Lung (tissue), 12 donors: ENCODE measurements around the gene DCAKD. TPM values are rescaled to one million over a fixed set of nuclear protein-coding genes. Genes with fewer than 3 reads are reported as not detected.
A peak's percentile ranks its signal among the peaks of the same experiment; 100 is the strongest.

ENCODE experiments used
- ATAC-seq: fragments of 200-7000 bp; cut with Tn5 transposase; one replicate; pipeline ENCODE4 v1.9.1; 2020; ENCODE audit warnings: moderate number of reproducible peaks; ENCODE audit not compliant: insufficient read depth, low FRiP score
- DNase-seq, 3 donors: peaks; one replicate each; pipeline ENCODE4 v3.0.0-alpha.2; 2013 to 2017
- H3K27ac ChIP-seq, 2 donors: one replicate each; pipeline ENCODE4 v1.5.1; 2013; ENCODE audit warnings: mild to moderate bottlenecking in 2 of 2, moderate library complexity in 2 of 2, control low read depth in 1 of 2, inconsistent platforms in 1 of 2, low read depth in 1 of 2, low read length in 1 of 2
- H3K27me3 ChIP-seq, 3 donors: one replicate each; pipeline ENCODE4 v1.5.1; 2013; ENCODE audit warnings: low read length in 2 of 3; ENCODE audit not compliant: control insufficient read depth in 3 of 3, insufficient read depth in 3 of 3
- H3K36me3 ChIP-seq, 4 donors: one replicate each; pipeline ENCODE4 v1.5.1; 2013; ENCODE audit warnings: low read length in 4 of 4, mild to moderate bottlenecking in 1 of 4, moderate library complexity in 1 of 4; ENCODE audit not compliant: control insufficient read depth in 4 of 4, insufficient read depth in 4 of 4
- H3K4me1 ChIP-seq, 5 donors: one replicate each; pipeline ENCODE4 v1.5.1; 2013; ENCODE audit warnings: low read length in 5 of 5, mild to moderate bottlenecking in 2 of 5, moderate library complexity in 1 of 5; ENCODE audit not compliant: control insufficient read depth in 5 of 5, insufficient read depth in 5 of 5
- H3K4me3 ChIP-seq: one replicate; pipeline ENCODE4 v1.5.1; 2013; ENCODE audit warnings: mild to moderate bottlenecking, control low read depth, moderate library complexity
- H3K9ac ChIP-seq, 2 donors: one replicate each; pipeline ENCODE4 v1.5.1; 2013; ENCODE audit warnings: low read length in 2 of 2, control low read depth in 1 of 2; ENCODE audit not compliant: insufficient read depth in 1 of 2
- H3K9me3 ChIP-seq, 4 donors: one replicate each; pipeline ENCODE4 v1.5.1; 2013; ENCODE audit warnings: low read length in 3 of 4, mild to moderate bottlenecking in 1 of 4, moderate library complexity in 1 of 4; ENCODE audit not compliant: control insufficient read depth in 4 of 4, insufficient read depth in 3 of 4
- CTCF ChIP-seq: IDR thresholded peaks from 2 replicates; pipeline ENCODE4 v1.5.1; 2012; ENCODE audit warnings: mild to moderate bottlenecking; ENCODE audit errors: control extremely low read depth, extremely low read depth
- WGBS, 2 donors: extraction: QIAGEN DNeasy Blood & Tissue Kit; methylation state at CpG; one replicate each; pipeline ENCODE4 v1.1.7; 2013; 5-methylcytosine and 5-hydroxymethylcytosine counted together
- polyA plus RNA-seq, 2 donors: library from polyadenylated mRNA; stranded (reverse); fragments of 200-250 nt; gene quantifications; one replicate each; pipeline ENCODE4 v1.2.1, GENCODE V29; 2013
- total RNA-seq, 2 donors: library from RNA; depleted of rRNA in 1 of 2; stranded (reverse); fragments of >200 nt in 1 of 2; gene quantifications; one replicate each; pipeline ENCODE4 v1.2.1, GENCODE V29; 2014 to 2021
- donor health status: control.
- donor health status: control.
- donor health status: Bipolar disorder and iron deficiency.
- donor health status: healthy.
- donor health status: DM: yes; HTN: yes; CAD: no.

DCAKD gene
- total and polyA plus RNA-seq, 4 donors, result 11.8 to 28.8 (median 20.2) TPM

DNA sequence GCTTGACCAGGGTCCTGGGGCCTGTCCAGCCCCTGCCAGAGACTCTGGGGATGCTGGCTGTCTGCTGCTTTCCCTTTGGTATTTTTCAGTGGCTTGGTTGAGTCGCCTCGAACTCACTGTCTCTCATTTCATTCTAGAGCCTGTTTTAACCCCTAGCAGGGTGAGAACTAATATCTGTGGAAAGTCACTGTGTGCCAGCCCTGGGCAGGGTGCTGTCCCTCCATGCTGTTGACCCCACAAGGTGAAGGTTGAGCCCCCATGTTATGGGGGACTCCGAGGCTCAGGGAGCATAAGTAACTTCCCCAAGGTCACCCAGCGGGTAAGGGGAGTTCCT lies 33.0 kb downstream of the DCAKD start:
- Histone ChIP-seq H3K36me3 (no peaks in the 10 kb centered on the region), H3K27ac (no peak overlapping the region), H3K4me3 (no peak overlapping the region), H3K9me3 (no peaks in the 10 kb centered on the region), H3K4me1 (peaks cover 0 to 41% (median 11%) of the 10 kb centered on the region in 5 donors), H3K27me3 (peaks cover 0 to 19% (median 4%) of the 10 kb centered on the region in 3 donors), H3K9ac (peak overlapping the region; percentile 21 to 32)
- WGBS, 2 donors, result 35 to 37% methylated on average over 4 of the region's 4 CpGs
- no peak for ATAC-seq
- DNase-seq, result no peak
- no peak for TF ChIP-seq CTCF

DNA sequence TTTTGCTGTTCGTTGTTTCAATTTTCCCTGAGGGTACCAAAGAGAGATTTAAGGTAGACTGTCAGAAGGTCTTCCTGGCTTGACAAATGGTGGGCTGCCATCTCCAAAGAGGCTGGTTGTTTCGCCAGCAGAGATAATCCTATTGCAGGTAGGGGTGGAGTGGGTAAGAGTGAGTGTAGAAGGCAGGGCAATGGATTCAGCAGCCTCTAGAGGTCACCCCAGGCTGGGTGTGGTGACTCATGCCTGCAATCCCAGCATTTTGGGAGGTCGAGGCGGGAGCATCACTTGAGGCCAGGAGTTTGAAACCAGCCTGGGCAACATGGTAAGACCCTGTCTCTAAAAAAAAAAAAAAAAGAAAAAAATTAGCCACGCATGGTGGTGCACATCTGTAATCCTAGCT lies 34.6 kb downstream of the DCAKD start:
- H3K27me3 ChIP-seq, result peaks cover 0 to 19% (median 4%) of the 10 kb centered on the region in 3 donors
- WGBS, 2 donors, result 77 to 78% methylated on average over 5 of the region's 5 CpGs
- no peak overlapping the region for H3K4me3 ChIP-seq
- no peak overlapping the region for H3K9ac ChIP-seq
- H3K4me1 ChIP-seq, result peaks cover 0 to 44% (median 11%) of the 10 kb centered on the region in 5 donors
- H3K36me3 ChIP-seq, result no peaks in the 10 kb centered on the region
- no peak for TF ChIP-seq CTCF
- no peak overlapping the region for H3K27ac ChIP-seq
- H3K9me3 ChIP-seq, result no peaks in the 10 kb centered on the region
- DNase-seq (no peak), ATAC-seq (no peak)

GRCh38 chr17:45016237-45016636 lies 35.2 kb downstream of the DCAKD start:
- no peak for ATAC-seq
- WGBS, 2 donors, result 75 to 77% methylated on average over 7 of the region's 7 CpGs
- Histone ChIP-seq H3K27ac (no peak overlapping the region), H3K9ac (no peak overlapping the region), H3K4me3 (no peak overlapping the region), H3K36me3 (no peaks in the 10 kb centered on the region), H3K4me1 (peaks cover 0 to 39% (median 8%) of the 10 kb centered on the region in 5 donors), H3K27me3 (peaks cover 0 to 15% (median 4%) of the 10 kb centered on the region in 3 donors), H3K9me3 (no peaks in the 10 kb centered on the region)
- no peak for DNase-seq
- TF ChIP-seq CTCF, result no peak
